Adrenal gland (tissue), 12 donors: ENCODE results near the gene SLC16A10. TPM values are rescaled to one million over a fixed set of nuclear protein-coding genes. Genes with fewer than 3 reads are reported as not detected.

ENCODE experiments used
- DNase-seq, 7 donors: peaks; one replicate each; pipeline ENCODE4 v3.0.0-alpha.2; 2019 to 2020
- H3K27ac ChIP-seq, 5 donors: fragments of 200-600 bp; sonication (generic) in 4 of 5; 1 replicate in 3 of 5; 2 replicates in 2 of 5; pipeline versions ENCODE4 v1.5.1 to v1.8.0; 2016 to 2020; ENCODE audit warnings: mild to moderate bottlenecking in 1 of 5
- H3K27me3 ChIP-seq: fragments of 200-600 bp; 2 replicates; pipeline ENCODE4 v1.8.0; 2021
- H3K36me3 ChIP-seq, 2 donors: fragments of 200-600 bp; replicated peaks in 1 of 2; 1 replicate in 1 of 2; 2 replicates in 1 of 2; pipeline versions ENCODE4 v1.5.1 to v1.8.0; 2018 to 2022
- H3K4me1 ChIP-seq, 2 donors: fragments of 200-600 bp; replicated peaks in 1 of 2; 1 replicate in 1 of 2; 2 replicates in 1 of 2; pipeline versions ENCODE4 v1.5.1 to v1.8.0; 2018 to 2021
- H3K4me3 ChIP-seq, 4 donors: fragments of 200-600 bp; sonication (generic) in 3 of 4; one replicate each; pipeline ENCODE4 v1.5.1; 2016 to 2018
- H3K9me3 ChIP-seq, 3 donors: fragments of 200-600 bp; sonication (generic) in 1 of 3; replicated peaks in 1 of 3; 1 replicate in 2 of 3; 2 replicates in 1 of 3; pipeline versions ENCODE4 v1.5.1 to v1.8.0; 2016 to 2021
- CTCF ChIP-seq, 6 experiments: fragments of 450-650 bp in 4 of 6; fragments of 200-600 bp in 2 of 6; sonication (generic) in 1 of 6; IDR thresholded peaks; 1 replicate in 5 of 6; 2 replicates in 1 of 6; pipeline versions ENCODE4 v1.5.1 to v1.8.0; 2016 to 2021; ENCODE audit warnings: antibody characterized with exemption in 6 of 6, mild to moderate bottlenecking in 2 of 6, moderate library complexity in 1 of 6
- POLR2A ChIP-seq, 2 donors: fragments of 450-650 bp; IDR thresholded peaks; one replicate each; pipeline ENCODE4 v1.6.1; 2017; ENCODE audit warnings: antibody characterized with exemption in 2 of 2, mild to moderate bottlenecking in 2 of 2, moderate library complexity in 1 of 2
- WGBS, 4 donors: extraction: QIAGEN DNeasy Blood & Tissue Kit in 2 of 4; methylation state at CpG; one replicate each; pipeline versions ENCODE4 v1.1.5 to v1.1.7; 2013 to 2017; 5-methylcytosine and 5-hydroxymethylcytosine counted together
- intact Hi-C, 2 donors: fragments of 100-400 bp; cut with DNase I; formaldehyde crosslinking; loops; one replicate each; pipeline versions ENCODE4 v1.14.1 to v1.15.0; 2022 to 2023
- polyA plus RNA-seq, 3 donors: library from polyadenylated mRNA; stranded (reverse); fragments of 200-250 nt in 2 of 3; fragments of 350-450 nt in 1 of 3; fragmentation: Illumina TruSeq in 1 of 3; extraction: RNeasy Lipid Tissue Mini Kit (QIAGEN cat#74804) in 1 of 3; gene quantifications; one replicate each; pipeline ENCODE4 v1.2.3, GENCODE V29; 2013 to 2014
- total RNA-seq, 9 donors: library from RNA; depleted of rRNA in 4 of 9; stranded (reverse); fragments of >200 nt in 4 of 9; fragments of 120-200 nt in 1 of 9; fragmentation: NEBNext Ultra II Directional in 1 of 9; extraction: Animal tissue kit (Norgen Biotek cat#: 25700) in 1 of 9; gene quantifications; one replicate each; pipeline versions ENCODE4 v1.1.0 to v1.2.4, GENCODE V29; 2013 to 2023
- donor health status: healthy with polysubstance abuse.
- donor health status: Bipolar disorder and iron deficiency.
- donor health status: DM: yes; HTN: yes; CAD: no.
- donor health status: DM: no; HTN: no; CAD: no.
- donor health status: DM: no; HTN: no; CAD: no.
- donor health status: DM: yes; HTN: yes; CAD: no.

Gene SLC16A10
- total and polyA plus RNA-seq, 12 donors = 4.6 to 97.0 (median 24.9) TPM

- no peaks in the 10 kb centered on the region for H3K9me3 ChIP-seq
- H3K36me3 ChIP-seq = no peaks in the 10 kb centered on the region
- intact Hi-C loops = no loop called here
- WGBS, 4 donors = 71 to 86% (median 77%) methylated on average over 3 of the region's 3 CpGs
- TF ChIP-seq POLR2A (IDR thresholded peaks at IDR 0.05) = no peak
- TF ChIP-seq CTCF (IDR thresholded peaks at IDR 0.05) = no peak
- no peaks in the 10 kb centered on the region for H3K27me3 ChIP-seq
- no peaks in the 10 kb centered on the region for H3K4me1 ChIP-seq
- no peak overlapping the region for H3K4me3 ChIP-seq
- no peak overlapping the region for H3K27ac ChIP-seq
- DNase-seq = no peak
Observed at GRCh38 chr6:111147440-111147839, 60.1 kb downstream of the SLC16A10 start.

- DNase-seq = no peak
- TF ChIP-seq POLR2A (IDR thresholded peaks at IDR 0.05) = no peak
- no peak for TF ChIP-seq CTCF (IDR thresholded peaks at IDR 0.05)
- 63 to 80% (median 65%) methylated on average over 1 of the region's 1 CpG for WGBS, 4 donors
- H3K27ac ChIP-seq = no peak overlapping the region
- no peaks in the 10 kb centered on the region for H3K4me1 ChIP-seq
- intact Hi-C loops = no loop called here
- H3K4me3 ChIP-seq = no peak overlapping the region
- H3K27me3 ChIP-seq = no peaks in the 10 kb centered on the region
- H3K36me3 ChIP-seq = no peaks in the 10 kb centered on the region
- no peaks in the 10 kb centered on the region for H3K9me3 ChIP-seq
Observed at GRCh38 chr6:111148110-111148509, 60.8 kb downstream of the SLC16A10 start.

- WGBS, 4 donors = 67 to 86% (median 76%) methylated on average over 1 of the region's 1 CpG
- intact Hi-C loops = no loop called here
Observed at GRCh38 chr6:111150577-111150976, 63.3 kb downstream of the SLC16A10 start.

GRCh38 chr6:111154981-111155380 is 67.7 kb downstream of the SLC16A10 start:
- H3K27me3 ChIP-seq = no peaks in the 10 kb centered on the region
- WGBS, 4 donors = 40 to 53% (median 51%) methylated on average over 4 of the region's 4 CpGs
- no peak overlapping the region for H3K27ac ChIP-seq
- no peak overlapping the region for H3K4me3 ChIP-seq
- no peaks in the 10 kb centered on the region for H3K36me3 ChIP-seq
- DNase-seq = peak in 2 of 7 donors; percentile 21 to 32
- intact Hi-C loops = no loop called here
- TF ChIP-seq POLR2A (IDR thresholded peaks at IDR 0.05) (no peak), CTCF (IDR thresholded peaks at IDR 0.05) (no peak)
- H3K4me1 ChIP-seq = no peaks in the 10 kb centered on the region
- no peaks in the 10 kb centered on the region for H3K9me3 ChIP-seq

More at GRCh38 chr6:111150577-111150976, 63.3 kb downstream of the SLC16A10 start:
- no peak for DNase-seq
- no peaks in the 10 kb centered on the region for H3K27me3 ChIP-seq
- H3K4me1 ChIP-seq = no peaks in the 10 kb centered on the region
- H3K36me3 ChIP-seq = no peaks in the 10 kb centered on the region
- no peak overlapping the region for H3K4me3 ChIP-seq
- H3K9me3 ChIP-seq = no peaks in the 10 kb centered on the region
- TF ChIP-seq POLR2A (IDR thresholded peaks at IDR 0.05) (no peak), CTCF (IDR thresholded peaks at IDR 0.05) (no peak)
- H3K27ac ChIP-seq = no peak overlapping the region
